ENCODE measurements around the gene XDH.

Gene XDH

GRCh38 chr2:31365834-31366505, 48.6 kb downstream of the XDH start:
- no peak for DNase-seq (ENCODE audit: low spot score)

- no peak for DNase-seq (ENCODE audit: low spot score)
Observed at GRCh38 chr2:31365348-31365747, 49.2 kb downstream of the XDH start.

GRCh38 chr2:31363956-31364750, 50.4 kb downstream of the XDH start:
- DNase-seq (ENCODE audit: low spot score) = no peak

- no peak for DNase-seq (ENCODE audit: low spot score)
Observed at GRCh38 chr2:31362581-31362980, 52.0 kb downstream of the XDH start.

GRCh38 chr2:31359229-31359628, 55.3 kb downstream of the XDH start:
- DNase-seq (ENCODE audit: low spot score) = no peak

- no peak for DNase-seq (ENCODE audit: low spot score)
Observed at GRCh38 chr2:31354837-31355236, 59.7 kb downstream of the XDH start.

GRCh38 chr2:31353179-31353578, 61.4 kb downstream of the XDH start:
- no peak for DNase-seq (ENCODE audit: low spot score)

GRCh38 chr2:31349684-31350083, 64.9 kb downstream of the XDH start:
- DNase-seq (ENCODE audit: low spot score) = no peak

- DNase-seq (ENCODE audit: low spot score) = no peak
Observed at GRCh38 chr2:31349160-31349559, 65.4 kb downstream of the XDH start.

GRCh38 chr2:31348618-31349017, 65.9 kb downstream of the XDH start:
- no peak for DNase-seq (ENCODE audit: low spot score)

- no peak for DNase-seq (ENCODE audit: low spot score)
Observed at GRCh38 chr2:31347750-31348149, 66.8 kb downstream of the XDH start.

GRCh38 chr2:31347319-31347718, 67.2 kb downstream of the XDH start:
- DNase-seq (ENCODE audit: low spot score) = no peak

GRCh38 chr2:31344447-31344846, 70.1 kb downstream of the XDH start:
- DNase-seq (ENCODE audit: low spot score) = no peak

GRCh38 chr2:31341351-31341750, 73.2 kb downstream of the XDH start:
- no peak for DNase-seq (ENCODE audit: low spot score)

- no peak for DNase-seq (ENCODE audit: low spot score)
Observed at GRCh38 chr2:31339696-31340095, 74.8 kb downstream of the XDH start.

- no peak for DNase-seq (ENCODE audit: low spot score)
Observed at GRCh38 chr2:31337860-31338259, 76.7 kb downstream of the XDH start.

- no peak for DNase-seq (ENCODE audit: low spot score)
Observed at GRCh38 chr2:31337197-31337596, 77.3 kb downstream of the XDH start.

- DNase-seq (ENCODE audit: low spot score) = no peak
Observed at GRCh38 chr2:31335921-31336585, 78.5 kb downstream of the XDH start.

- no peak for DNase-seq (ENCODE audit: low spot score)
Observed at GRCh38 chr2:31334311-31335026, 80.1 kb downstream of the XDH start.

- peak; percentile 80 for DNase-seq (ENCODE audit: low spot score)
Observed at GRCh38 chr2:31333527-31334183, 80.9 kb downstream of the XDH start.

GRCh38 chr2:31333046-31333445, 81.5 kb downstream of the XDH start:
- no peak for DNase-seq (ENCODE audit: low spot score)

- no peak for DNase-seq (ENCODE audit: low spot score)
Observed at GRCh38 chr2:31332521-31332920, 82.0 kb downstream of the XDH start.
